Activated naive CD8-positive, alpha-beta T cell treated with anti-CD3 and anti-CD28 coated beads, Interleukin-2, amount 50 U/mL, for 16 hours (primary cell): Measurements from ENCODE around the gene ZBTB18.
A peak's percentile ranks its signal among the peaks of the same experiment; 100 is the strongest.
"Not testable (repeated sequence)": the region's sequence is repeated elsewhere in the genome, so short reads cannot be mapped to it uniquely, and the experiment has no call there.

ENCODE experiments used
- DNase-seq: peaks from one replicate; pipeline ENCODE4 v3.0.0-alpha.2; 2020; ENCODE audit warnings: low read depth, low spot score

ZBTB18 gene

DNA sequence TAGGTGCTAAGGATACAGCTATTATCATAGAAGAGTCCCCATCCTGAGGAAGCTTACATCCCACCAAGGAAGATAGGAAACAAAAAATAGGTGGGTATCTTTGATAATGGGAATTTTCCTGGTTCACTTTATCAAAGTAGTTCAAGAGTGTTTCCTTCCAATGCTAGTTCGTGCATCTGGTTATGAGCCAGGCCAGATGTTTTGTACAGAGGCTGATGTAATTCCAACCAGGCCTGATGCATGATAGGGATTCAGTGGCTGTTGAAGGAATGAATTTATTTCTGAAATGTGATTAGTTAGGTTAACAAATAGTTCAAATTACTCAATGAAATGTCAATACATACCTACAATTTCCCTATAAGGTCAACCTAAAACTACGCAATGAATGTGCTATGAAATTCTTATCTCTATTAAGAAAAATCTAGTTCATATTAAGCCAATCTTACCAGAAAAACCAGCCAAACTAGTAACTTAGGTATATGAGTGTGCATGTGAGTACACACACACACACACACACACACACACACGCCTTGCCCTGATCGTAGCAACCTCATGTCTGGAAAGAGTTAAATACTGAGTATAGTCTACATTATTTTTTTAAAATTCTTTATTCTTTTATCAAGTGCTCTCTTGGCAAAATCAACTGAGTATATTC, 9.5 kb upstream of the ZBTB18 start:
- DNase-seq: no peak

DNA sequence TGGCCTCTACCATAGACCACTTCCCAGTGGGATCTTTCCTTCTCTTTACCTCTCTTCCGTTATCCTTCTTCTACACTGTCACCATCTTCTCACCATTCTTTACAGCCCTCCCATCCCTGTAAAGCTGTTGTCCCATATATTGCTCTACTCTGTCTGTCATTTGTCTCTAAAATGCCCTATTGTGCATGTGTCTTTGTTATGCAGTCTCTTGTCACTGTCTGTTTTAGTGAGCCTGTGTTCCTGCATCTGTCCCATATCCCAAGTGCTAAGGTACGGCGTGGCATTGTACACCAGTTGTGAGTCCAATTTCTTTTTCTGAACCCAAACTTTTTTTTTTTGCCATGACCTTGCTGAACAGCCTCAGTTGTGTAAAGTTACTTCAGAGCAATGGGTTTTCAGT, 8.8 kb upstream of the ZBTB18 start:
- DNase-seq: no peak

DNA sequence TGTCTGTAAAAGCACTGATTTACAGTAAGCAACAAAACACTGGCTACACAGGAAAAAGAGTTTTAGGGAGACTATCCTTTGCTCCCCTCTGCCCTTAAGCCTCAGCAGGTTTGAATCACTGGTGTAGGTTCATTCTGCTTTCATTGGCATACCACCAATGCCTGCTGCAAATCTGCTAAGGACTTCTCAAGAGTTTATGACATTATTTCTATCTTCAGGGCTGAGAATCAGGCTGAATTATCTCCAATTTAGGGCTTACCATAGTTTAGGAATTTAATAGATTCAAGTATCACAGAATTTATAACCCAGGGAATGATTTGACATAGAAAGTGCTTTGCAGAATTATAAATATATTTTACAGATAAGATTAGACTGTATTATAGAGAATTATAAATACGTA, 6.7 kb upstream of the ZBTB18 start:
- no peak for DNase-seq

DNA sequence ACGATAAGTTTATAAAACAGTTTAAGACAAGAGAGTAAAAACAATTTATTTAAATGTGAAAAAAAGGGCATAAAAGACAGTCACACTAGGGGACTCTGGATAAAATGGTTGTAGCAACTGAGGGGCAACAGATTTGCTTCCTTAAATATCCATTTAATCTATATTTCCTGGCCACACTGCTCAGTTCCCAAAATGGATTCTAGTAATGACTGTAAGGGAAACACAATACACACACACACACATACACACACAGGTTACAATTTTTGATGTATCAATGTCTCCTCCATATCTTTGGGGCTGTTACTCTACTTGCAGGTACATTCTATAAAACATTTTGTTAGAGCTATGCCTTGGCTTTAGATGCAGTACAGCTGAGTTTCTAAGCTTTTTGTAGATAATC, 4.8 kb upstream of the ZBTB18 start:
- not testable (repeated sequence) for DNase-seq

DNA sequence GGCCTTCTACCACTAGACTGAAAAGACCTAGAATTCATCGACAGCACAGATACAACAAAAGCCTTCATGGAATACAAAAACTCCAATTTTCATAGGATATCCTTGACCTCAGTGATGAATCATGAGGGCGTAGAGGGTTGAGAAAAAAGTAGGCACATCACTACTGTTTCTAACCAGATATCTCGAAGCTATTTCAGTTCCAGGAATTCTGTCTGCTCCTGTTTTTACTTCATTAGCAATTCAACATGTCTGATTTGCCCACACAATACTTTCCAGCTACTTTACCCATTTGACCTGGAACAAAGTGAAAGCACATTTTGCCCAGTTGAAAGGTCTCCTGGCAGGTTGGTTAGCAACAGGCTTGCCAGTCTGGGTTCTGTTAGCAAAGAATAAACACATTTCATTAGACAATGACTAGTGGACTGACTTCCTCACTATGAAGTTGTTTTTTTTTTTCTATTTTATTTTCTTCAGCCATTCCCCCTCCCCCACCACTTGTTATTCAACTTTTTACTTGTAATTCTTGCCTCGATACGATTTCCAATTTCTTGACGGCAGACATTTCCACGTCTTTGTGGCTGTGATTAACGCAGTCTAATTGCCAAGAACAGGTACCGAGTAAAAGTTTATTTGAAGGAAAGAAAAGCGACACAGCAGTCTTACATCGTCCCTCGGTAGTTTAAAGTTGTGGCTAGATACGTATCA, 4.0 kb upstream of the ZBTB18 start:
- DNase-seq: no peak

DNA sequence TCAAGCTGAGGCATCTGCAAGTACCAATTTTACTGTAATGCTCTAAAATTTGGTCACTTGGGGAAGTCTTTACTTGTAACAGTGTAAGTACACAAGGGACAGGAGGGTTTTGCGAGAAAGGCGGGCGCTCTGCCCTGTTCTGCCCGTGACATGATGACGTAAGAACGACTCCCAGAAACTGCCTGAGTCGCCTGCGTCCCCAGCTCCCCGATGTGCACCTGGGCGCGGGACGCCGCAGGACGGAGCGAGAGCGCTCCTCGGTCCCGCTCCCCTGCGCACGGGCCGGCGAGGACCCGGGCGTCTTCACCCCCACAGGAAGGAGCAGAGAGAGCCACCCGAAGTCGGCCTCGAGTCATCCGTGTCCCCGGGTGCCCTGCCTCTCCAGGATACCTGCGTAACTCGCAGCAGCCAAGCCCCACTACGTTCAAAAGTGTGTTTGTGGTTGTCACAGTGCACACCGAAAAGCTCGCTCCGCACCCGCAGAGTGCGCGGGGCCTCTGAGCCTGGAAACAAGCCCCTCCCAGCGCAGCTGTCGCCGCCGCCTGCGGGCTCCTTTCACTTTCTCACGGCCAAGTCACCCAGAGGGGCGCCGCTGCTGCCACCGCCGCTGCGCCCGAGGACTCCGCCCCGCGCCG, 3.3 kb upstream of the ZBTB18 start:
- DNase-seq: no peak

DNA sequence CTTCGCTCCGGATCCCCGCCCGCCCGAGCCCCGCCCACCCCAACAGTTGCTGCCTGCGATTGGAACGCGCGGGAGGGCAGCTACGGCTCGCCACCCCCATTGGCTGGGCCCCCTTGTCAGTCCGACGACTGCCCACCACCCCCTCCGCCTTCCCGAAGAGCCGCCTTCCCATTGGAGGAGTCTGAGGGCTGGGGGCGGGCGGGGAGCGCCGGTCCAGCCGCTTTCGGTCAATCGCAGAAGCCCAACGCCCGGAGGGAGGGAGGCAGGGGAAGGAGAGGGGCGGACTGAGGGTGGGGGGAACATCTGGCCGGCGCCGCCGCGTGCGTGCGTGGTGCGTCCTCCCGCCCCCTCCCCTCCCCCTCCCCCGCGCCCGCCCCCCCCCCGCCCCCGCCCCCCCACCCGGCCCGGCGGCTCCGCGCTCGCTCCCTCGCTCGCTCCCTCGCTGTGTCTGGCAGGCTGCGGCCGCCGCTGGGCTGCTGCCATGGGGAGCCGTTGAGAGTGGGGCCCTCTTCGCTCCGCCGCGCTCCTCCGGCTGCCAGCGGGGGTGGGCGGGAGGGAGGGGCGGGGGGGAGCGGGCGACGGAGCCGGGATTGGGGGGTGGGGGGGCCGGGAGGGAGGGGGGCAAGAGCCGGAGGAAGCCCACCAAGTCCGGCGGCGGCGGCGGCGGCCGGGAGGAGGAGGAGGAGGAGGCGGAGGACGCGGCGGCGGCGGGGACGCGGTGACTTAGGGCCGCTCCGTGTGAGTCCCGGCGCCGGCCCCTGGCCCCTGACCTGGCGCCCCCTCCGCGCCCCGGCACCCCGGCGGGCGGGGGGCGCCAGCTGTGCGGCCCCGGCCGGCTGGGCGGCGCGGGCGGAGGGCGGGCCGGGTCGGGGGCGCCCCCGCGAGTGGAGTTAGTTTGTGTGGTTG, 2.6 kb upstream of the ZBTB18 start:
- peak; percentile 96 for DNase-seq

DNA sequence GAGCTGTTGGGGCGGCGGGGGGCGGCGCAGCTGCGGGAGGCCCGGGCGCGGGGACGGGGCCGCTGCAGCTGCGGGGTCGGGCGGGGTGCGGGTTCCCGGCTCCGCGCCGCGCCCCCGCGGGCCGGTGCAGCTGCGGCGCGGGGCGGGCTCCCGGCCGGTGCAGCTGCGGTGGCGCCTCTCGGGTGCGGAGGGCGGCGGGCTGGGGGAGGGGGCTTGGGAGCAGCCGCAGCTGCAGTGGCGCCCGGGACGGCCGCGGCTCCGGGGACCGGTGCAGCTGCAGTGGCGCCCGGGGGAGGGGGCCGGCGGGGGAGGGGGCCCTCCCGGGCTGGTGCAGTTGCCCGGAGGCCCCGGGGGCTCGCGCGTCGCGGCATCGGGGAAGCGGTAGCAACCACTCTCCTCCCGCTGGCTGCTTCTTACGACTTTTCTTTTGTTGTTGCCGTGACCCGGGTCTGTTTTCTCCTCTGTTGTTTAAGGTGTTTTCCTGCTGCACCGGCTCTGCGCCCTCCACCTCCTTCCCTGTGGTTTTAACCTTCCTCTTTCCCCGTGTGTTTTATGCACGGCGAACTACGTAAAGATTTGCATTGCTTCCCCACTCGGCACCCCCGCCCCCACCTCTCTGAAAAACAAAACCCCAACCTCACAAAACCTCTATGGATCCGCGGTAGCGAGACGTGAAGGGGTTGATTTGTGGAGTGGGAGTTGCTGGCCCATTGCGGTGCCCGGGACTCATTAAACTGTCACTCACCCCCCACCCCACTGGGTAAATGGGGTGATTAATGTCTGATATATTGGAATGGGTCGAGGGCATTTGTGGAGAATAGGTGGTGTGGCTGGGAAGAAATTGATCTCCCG, 1.7 kb upstream of the ZBTB18 start:
- no peak for DNase-seq

DNA sequence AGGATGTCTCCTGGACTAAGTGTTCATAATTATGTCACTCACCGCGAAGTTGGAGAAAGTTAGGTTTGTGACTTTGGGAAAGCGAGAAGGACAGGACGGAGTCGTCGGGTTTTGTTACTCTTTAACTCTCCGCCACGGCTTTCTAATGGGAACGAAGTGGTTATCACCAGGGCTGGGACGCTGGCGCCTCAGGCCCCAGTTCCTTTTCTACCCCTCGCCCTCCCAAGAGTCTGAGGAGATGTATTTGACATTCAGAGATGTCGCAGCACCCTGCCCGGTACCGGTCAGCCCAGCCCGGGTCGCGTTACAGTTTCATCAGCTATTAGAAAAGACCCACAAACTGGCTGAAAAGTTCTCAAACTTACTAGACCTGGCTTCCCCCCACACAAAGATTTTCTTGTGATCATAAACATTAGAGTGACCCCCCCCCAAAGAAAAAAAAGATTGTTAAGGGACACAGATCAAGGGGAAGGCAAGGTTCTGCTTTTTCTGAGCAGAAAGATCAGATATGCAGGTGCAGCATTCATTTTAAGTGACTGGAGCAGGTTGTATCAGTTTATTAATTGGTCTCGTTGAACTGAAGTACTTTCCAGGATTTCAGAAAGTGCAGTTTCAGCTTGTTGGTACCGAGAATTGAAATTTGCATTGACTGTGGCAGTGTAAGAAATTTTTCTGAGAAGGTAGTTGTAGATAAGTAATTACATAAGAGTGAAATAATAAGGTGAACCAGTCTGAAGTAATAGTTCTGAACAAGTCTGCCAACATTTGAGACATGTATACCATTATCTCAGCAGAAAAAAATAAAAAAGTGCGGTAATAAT, 859 bp upstream of the ZBTB18 start:
- no peak for DNase-seq

DNA sequence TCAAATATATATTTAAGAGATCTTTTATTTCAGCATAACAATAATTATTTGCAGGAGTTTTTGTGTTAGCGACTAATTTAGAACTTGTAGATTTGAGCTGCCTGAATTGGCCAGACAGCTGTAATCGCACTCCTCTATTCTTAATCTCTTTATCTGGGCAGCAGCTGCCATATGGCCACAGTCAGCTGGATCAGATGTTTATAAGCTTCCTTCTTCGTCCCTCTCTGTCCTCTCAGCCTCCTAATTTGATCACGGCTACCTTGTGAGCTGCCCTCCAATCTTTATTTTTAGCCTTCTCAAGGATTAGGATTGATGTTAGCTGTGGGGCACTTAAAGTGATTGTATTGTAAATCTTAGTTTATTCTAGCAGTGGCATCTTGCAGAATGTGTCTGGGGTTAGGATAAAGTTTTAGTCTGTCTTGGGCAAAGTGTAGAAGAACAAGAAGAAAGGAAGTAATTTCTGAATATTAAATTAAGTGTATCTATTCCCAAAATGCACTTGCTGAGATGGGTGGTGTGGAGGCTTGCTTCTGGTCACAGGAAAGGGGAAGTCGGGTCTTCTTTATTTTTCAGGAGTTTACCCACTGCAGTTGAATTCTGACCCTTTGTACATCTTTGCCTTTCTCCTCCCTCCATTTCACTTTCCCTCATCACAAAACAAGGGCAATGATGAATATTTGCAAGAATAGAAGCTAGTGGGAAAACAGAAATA, 1.1 kb downstream of the ZBTB18 start:
- DNase-seq: no peak

DNA sequence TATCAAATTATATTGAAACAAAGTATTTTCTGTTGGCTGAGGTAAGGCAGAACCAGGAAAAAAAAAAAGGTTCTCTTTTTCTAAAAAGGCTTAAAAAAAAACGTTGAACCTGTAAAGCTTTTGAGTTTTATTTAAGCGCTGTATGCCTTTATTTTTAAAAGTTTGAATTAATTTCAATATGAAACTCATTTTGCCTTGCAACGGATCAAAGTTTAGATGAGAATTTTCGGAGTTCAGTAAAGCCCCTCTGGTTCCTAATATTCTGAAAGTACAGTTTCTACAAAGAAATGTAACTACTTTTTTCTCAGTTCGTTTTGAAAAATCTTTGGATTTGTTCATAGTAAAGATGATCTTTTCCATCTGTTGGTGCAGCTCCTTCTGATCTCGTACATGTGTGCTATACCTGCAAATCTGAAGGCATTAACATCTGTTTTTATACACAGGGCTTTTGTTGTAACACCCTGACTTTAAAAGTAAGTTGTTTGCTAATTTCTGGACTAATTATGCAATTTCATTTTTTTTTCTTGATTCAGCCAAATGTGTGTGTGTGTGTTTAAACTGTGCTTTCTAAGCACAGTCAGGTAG, 1.7 kb downstream of the ZBTB18 start:
- no peak for DNase-seq

DNA sequence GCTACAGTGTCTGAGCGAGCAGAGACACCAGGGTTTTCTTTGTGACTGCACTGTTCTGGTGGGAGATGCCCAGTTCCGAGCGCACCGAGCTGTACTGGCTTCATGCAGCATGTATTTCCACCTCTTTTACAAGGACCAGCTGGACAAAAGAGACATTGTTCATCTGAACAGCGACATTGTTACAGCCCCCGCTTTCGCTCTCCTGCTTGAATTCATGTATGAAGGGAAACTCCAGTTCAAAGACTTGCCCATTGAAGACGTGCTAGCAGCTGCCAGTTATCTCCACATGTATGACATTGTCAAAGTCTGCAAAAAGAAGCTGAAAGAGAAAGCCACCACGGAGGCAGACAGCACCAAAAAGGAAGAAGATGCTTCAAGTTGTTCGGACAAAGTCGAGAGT, 2.7 kb downstream of the ZBTB18 start:
- no peak for DNase-seq

DNA sequence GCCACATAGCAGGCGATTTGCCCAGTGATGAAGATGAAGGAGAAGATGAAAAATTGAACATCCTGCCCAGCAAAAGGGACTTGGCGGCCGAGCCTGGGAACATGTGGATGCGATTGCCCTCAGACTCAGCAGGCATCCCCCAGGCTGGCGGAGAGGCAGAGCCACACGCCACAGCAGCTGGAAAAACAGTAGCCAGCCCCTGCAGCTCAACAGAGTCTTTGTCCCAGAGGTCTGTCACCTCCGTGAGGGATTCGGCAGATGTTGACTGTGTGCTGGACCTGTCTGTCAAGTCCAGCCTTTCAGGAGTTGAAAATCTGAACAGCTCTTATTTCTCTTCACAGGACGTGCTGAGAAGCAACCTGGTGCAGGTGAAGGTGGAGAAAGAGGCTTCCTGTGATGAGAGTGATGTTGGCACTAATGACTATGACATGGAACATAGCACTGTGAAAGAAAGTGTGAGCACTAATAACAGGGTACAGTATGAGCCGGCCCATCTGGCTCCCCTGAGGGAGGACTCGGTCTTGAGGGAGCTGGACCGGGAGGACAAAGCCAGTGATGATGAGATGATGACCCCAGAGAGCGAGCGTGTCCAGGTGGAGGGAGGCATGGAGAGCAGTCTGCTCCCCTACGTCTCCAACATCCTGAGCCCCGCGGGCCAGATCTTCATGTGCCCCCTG, 3.3 kb downstream of the ZBTB18 start:
- no peak for DNase-seq

DNA sequence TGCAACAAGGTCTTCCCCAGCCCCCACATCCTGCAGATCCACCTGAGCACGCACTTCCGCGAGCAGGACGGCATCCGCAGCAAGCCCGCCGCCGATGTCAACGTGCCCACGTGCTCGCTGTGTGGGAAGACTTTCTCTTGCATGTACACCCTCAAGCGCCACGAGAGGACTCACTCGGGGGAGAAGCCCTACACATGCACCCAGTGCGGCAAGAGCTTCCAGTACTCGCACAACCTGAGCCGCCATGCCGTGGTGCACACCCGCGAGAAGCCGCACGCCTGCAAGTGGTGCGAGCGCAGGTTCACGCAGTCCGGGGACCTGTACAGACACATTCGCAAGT, 3.8 kb downstream of the ZBTB18 start:
- no peak for DNase-seq

DNA sequence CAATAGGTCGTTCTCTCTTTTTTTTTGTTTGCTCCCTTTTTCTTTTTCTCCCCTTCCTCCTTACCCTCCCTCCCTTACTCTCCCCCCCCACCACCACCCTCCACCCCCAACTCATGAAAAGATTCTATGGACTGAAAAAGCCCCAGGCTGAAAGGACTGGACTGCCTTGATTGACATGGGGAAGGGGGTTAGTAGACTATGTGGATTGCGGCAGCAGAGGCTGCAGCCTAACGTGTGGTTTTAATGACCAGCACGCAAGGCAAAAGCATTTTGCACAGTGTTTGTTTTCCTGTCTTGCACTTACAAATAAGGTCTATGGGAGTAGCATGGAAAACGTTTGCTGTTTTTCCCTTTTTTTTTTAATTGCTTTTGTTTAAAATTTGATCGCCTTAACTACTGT, 5.5 kb downstream of the ZBTB18 start:
- no peak for DNase-seq

DNA sequence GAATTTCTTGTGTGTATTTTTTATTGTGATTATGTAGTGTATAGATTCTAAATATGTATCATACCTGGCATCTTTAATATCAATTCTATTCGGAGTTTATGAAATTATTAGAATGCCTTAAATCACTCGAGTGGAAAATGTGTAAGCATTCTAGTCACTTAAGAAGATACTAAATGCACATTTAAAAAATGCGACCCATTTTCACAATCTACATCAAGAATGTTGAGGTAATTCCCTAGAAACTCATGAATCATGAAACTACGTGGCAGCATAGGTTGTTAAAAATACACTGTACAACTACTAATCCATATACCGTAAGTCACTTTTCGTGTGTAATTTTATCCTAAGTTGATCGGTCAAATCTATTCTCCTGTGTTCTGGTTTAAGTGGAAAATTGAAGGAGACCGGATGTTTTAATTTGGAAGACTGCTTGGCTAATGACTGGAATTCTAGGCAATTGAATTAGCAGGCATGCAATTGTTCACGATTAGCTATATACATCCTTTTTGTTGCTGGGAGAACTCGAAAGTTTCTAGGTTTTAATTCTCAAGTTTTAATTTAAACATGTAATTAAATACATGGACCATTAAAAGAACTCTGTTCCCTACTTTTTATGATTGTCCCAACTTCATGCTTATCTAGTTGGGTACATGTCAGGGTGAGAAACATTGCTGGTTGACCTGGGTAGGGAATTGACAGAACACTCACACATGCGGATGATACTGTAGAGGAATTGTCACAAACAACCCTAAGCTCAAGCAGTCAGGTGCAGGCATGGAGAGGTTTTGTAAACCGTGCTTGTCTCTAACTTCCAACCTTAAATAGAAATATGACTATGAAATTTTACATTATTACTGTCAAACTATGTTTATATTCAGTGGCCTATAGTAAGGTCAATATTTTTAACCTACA, 6.6 kb downstream of the ZBTB18 start:
- DNase-seq: no peak

DNA sequence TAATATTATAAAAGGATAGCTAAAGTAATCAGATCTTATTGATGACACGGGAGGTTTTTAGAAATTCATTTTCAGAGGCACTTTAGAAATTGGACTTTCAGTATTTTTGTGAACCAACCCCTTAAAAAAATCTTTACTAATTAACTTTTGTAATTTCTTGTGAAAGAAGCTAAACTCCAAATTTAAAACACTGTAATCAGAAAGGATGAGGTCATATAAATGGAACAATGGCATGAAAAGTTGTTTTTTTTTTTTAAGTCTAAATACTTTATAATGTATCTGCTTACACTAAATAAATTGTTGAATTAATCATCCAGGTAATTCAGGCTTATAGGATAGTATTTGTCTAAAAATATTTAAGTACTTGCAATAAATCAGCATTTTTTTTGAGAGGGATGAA, 9.0 kb downstream of the ZBTB18 start:
- no peak for DNase-seq

DNA sequence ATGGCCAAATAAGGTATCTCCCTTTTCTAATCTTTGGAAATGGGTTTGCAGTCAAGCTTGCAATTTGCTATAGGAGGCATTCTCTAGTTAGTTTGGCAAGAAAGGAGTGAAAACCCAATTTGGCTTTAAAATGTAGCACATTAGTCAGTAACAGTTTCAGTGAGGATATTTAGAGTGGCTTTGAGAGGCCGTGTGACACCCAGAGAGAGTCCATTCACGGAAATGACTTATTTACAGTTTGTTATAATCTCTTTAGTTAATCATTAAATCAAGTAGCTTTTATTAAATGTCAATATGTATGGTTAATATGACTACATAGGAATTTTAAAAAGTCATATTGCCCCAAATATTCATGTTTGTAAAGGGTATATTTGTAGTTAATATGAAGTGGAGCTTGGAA, 9.6 kb downstream of the ZBTB18 start:
- no peak for DNase-seq
